IMR-90 (cell line): ENCODE measurements around the gene GPAM. TPM values are rescaled to one million over a fixed set of nuclear protein-coding genes. Genes with fewer than 3 reads are reported as not detected.

Source experiments
- ATAC-seq: fragments of 200-7000 bp; cut with Tn5 transposase; 2 replicates; pipeline ENCODE4 v1.9.1; 2020; ENCODE audit warnings: low read depth, mild to moderate bottlenecking, moderate library complexity
- BruUV-seq: library from RNA; stranded (reverse); fragments of 400-500 nt; replicated peaks from 2 replicates; lab custom pipeline; 2021; lab: Mats Ljungman, UMichigan
- CTCF ChIA-PET: fragments of 300-600 bp; formaldehyde crosslinking; extraction: SDS; loops from one replicate; lab custom pipeline; 2021; ENCODE audit warnings: antibody characterized with exemption; lab: Yijun Ruan, JAX
- POLR2A ChIA-PET: fragments of 300-600 bp; sonication (Branson Sonifier 250); formaldehyde crosslinking; loops from one replicate; lab custom pipeline; 2022; ENCODE audit warnings: antibody characterized with exemption; ENCODE audit not compliant: unreplicated experiment; lab: Charles Lee
- DNase-seq: peaks from one replicate; pipeline ENCODE4 v3.0.0; 2013
- H2AFZ ChIP-seq: replicated peaks from 2 replicates; pipeline ENCODE3; 2013; ENCODE audit warnings: low read length, mild to moderate bottlenecking; ENCODE audit not compliant: poor library complexity
- H2AK5ac ChIP-seq: 2 replicates; pipeline ENCODE4 v1.6.1; 2013; ENCODE audit warnings: low read depth, low read length, inconsistent platforms
- H2AK9ac ChIP-seq: replicated peaks from 2 replicates; pipeline ENCODE3; 2013; ENCODE audit warnings: mild to moderate bottlenecking, low read depth, low read length, moderate library complexity; ENCODE audit not compliant: poor library complexity
- H2BK120ac ChIP-seq: 2 replicates; pipeline ENCODE4 v1.6.1; 2013; ENCODE audit warnings: low read depth, low read length, inconsistent platforms
- H2BK15ac ChIP-seq: 3 replicates; pipeline ENCODE4 v1.6.1; 2013; ENCODE audit warnings: low read depth, low read length, inconsistent platforms
- H2BK20ac ChIP-seq: 2 replicates; pipeline ENCODE4 v1.6.1; 2013; ENCODE audit warnings: low read depth, mild to moderate bottlenecking, inconsistent platforms, low read length, moderate library complexity
- H2BK5ac ChIP-seq: 2 replicates; pipeline ENCODE4 v1.6.1; 2013; ENCODE audit warnings: mild to moderate bottlenecking, low read depth, low read length, inconsistent platforms; ENCODE audit not compliant: poor library complexity, severe bottlenecking
- H3K14ac ChIP-seq: replicated peaks from 2 replicates; pipeline ENCODE4 v1.6.1; 2013; ENCODE audit warnings: low read depth, low read length, inconsistent platforms
- H3K18ac ChIP-seq: 2 replicates; pipeline ENCODE4 v1.6.1; 2013; ENCODE audit warnings: low read depth, low read length, control low read depth
- H3K23ac ChIP-seq: 2 replicates; pipeline ENCODE4 v1.6.1; 2013; ENCODE audit warnings: low read depth, low read length, inconsistent platforms
- H3K27ac ChIP-seq: 2 replicates; pipeline ENCODE4 v1.5.1; 2013; ENCODE audit warnings: mild to moderate bottlenecking, control low read depth, low read length; ENCODE audit not compliant: insufficient read depth
- H3K27me3 ChIP-seq: 2 replicates; pipeline ENCODE4 v1.6.1; 2013; ENCODE audit warnings: low read length; ENCODE audit not compliant: control insufficient read depth, insufficient read depth
- H3K36me3 ChIP-seq: 2 replicates; pipeline ENCODE4 v1.6.1; 2013; ENCODE audit warnings: low read length, mixed read lengths; ENCODE audit not compliant: control insufficient read depth, insufficient read depth
- H3K4ac ChIP-seq: 2 replicates; pipeline ENCODE4 v1.6.1; 2013; ENCODE audit warnings: low read depth, low read length, inconsistent platforms
- H3K4me1 ChIP-seq: 2 replicates; pipeline ENCODE4 v1.6.1; 2013; ENCODE audit warnings: low read length, mixed read lengths; ENCODE audit not compliant: control insufficient read depth, insufficient read depth
- H3K4me2 ChIP-seq: 2 replicates; pipeline ENCODE4 v1.6.1; 2013; ENCODE audit warnings: low read depth, mild to moderate bottlenecking, control low read depth, low read length, moderate library complexity
- H3K4me3 ChIP-seq: 2 replicates; pipeline ENCODE4 v1.5.1; 2013; ENCODE audit warnings: low read depth, mild to moderate bottlenecking, control low read depth, low read length, moderate library complexity; ENCODE audit not compliant: insufficient read depth
- H3K56ac ChIP-seq: 2 replicates; pipeline ENCODE4 v1.6.1; 2013; ENCODE audit warnings: low read length, inconsistent platforms; ENCODE audit not compliant: insufficient read depth; ENCODE audit errors: extremely low read depth
- H3K79me1 ChIP-seq, 2 experiments: 2 replicates each; pipeline ENCODE4 v1.6.1; 2013; ENCODE audit warnings: low read length in 2 of 2, inconsistent platforms in 1 of 2, low read depth in 1 of 2
- H3K9ac ChIP-seq: 2 replicates; pipeline ENCODE4 v1.6.1; 2013; ENCODE audit warnings: low read depth, low read length, control low read depth
- H3K9me1 ChIP-seq: 2 replicates; pipeline ENCODE4 v1.6.1; 2013; ENCODE audit warnings: low read length, inconsistent platforms; ENCODE audit not compliant: insufficient read depth
- H3K9me3 ChIP-seq: 2 replicates; pipeline ENCODE4 v1.6.1; 2013; ENCODE audit warnings: low read length; ENCODE audit not compliant: control insufficient read depth, insufficient read depth
- H4K20me1 ChIP-seq: 2 replicates; pipeline ENCODE4 v1.6.1; 2013; ENCODE audit warnings: low read length, inconsistent platforms; ENCODE audit not compliant: insufficient read depth
- H4K5ac ChIP-seq: 2 replicates; pipeline ENCODE4 v1.6.1; 2013; ENCODE audit warnings: mild to moderate bottlenecking, low read depth, low read length, control low read depth
- H4K8ac ChIP-seq, 2 experiments: 2 replicates each; pipeline ENCODE4 v1.6.1; 2013; ENCODE audit warnings: low read depth in 2 of 2, low read length in 2 of 2, control low read depth in 1 of 2, inconsistent platforms in 1 of 2
- H4K91ac ChIP-seq: 2 replicates; pipeline ENCODE4 v1.6.1; 2013; ENCODE audit warnings: low read depth, low read length, inconsistent platforms; ENCODE audit not compliant: insufficient read depth
- RFX5 ChIP-seq: IDR thresholded peaks from 2 replicates; pipeline ENCODE4 v1.8.0; 2012; ENCODE audit warnings: low read depth, mild to moderate bottlenecking, low read length, moderate library complexity
- WGBS, 2 experiments: methylation state at CpG; one replicate each; pipeline versions ENCODE4 v1.1.5 to v1.1.7; 2013; ENCODE audit warnings: missing lambda C conversion rate in 2 of 2; ENCODE audit not compliant: insufficient read length in 1 of 2; ENCODE audit errors: extremely low coverage in 2 of 2; 5-methylcytosine and 5-hydroxymethylcytosine counted together
- dilution Hi-C: fragments of 300-500 bp; cut with HindIII; formaldehyde crosslinking; loops from one replicate; pipeline ENCODE4 v1.14.3; 2018; ENCODE audit warnings: low sequenced_read_pairs; ENCODE audit not compliant: unreplicated experiment
- in situ Hi-C: fragments of 300-500 bp; cut with MboI; formaldehyde crosslinking; loops from 3 replicates; pipeline ENCODE4 v1.14.3; 2019; ENCODE audit warnings: low sequenced_read_pairs, inconsistent platforms, mixed read lengths
- intact Hi-C: fragments of 100-400 bp; cut with micrococcal nuclease; formaldehyde crosslinking; loops from 2 replicates; pipeline ENCODE4 v1.10.0; 2022
- polyA plus RNA-seq, 3 experiments: library from polyadenylated mRNA; depleted of rRNA; stranded (reverse); fragments of >200 nt; gene quantifications; 2 replicates each; pipeline ENCODE4 v1.2.3, GENCODE V29; 2012; ENCODE audit warnings: low replicate concordance in 1 of 3
- total RNA-seq: library from RNA; depleted of rRNA; stranded (reverse); fragments of >200 nt; gene quantifications from 2 replicates; pipeline ENCODE4 v1.2.3, GENCODE V29; 2012

The GPAM gene
- total and polyA plus RNA-seq, 2 of the 4 experiments (the other 2 are of a cell fraction): 3.5 to 11.5 TPM

DNA sequence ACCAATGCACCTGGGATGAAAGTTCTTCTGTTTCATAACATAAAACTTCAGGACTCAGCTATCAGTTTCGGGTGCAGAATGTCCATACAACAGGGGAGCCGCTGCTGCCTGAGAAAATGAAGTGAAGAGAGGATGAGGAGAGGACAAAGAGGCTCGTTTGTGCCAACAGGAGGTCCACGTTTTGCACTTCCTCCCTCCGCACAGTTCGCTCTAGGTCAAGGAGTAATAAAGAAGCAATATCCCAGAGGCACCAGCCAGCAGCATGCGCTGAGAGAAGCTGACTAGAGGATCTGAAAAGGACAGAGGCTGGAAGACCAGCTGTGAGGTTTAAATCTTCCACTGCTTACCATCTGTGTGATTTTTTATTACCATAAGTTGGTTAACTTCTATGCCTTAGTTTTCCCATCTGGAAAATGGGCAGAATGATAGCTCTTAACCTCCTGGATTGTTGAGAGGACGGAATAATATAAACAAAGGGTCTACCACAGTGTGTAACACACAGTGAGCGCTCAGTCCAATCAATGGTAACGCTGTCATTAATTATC lies 709 bp downstream of the GPAM start:
- Histone ChIP-seq H3K4me3 (peak overlapping the region; percentile 60), H2AFZ (peak overlapping the region; percentile 99), H3K9me1 (no peaks in the 10 kb centered on the region), H3K27ac (no peak overlapping the region), H2BK120ac (no peak overlapping the region), H3K9me3 (no peaks in the 10 kb centered on the region), H4K91ac (no peak overlapping the region), H2AK9ac (peak overlapping the region; percentile 19), H2AK5ac (no peak overlapping the region), H3K23ac (no peak overlapping the region), H2BK5ac (no peak overlapping the region), H3K4me1 (0 out of 2 replicates have a peak, but pooled peaks cover 3% of the 10 kb centered on the region), H3K79me1 (peaks cover 8 to 12% of the 10 kb centered on the region in 2 experiments), H3K56ac (no peak overlapping the region), H3K14ac (peak overlapping the region; percentile 60; the same call in 1 of the 2 replicates), H3K36me3 (no peaks in the 10 kb centered on the region), H3K9ac (peak overlapping the region; percentile 79), H3K4ac (peak overlapping the region; percentile 67; the same call in 1 of the 2 replicates), H2BK20ac (no peak overlapping the region), H2BK15ac (no peak overlapping the region), H4K8ac (peak overlapping the region; percentile 86 to 90), H3K4me2 (peak overlapping the region; percentile 96), H3K18ac (no peak overlapping the region), H4K5ac (peak overlapping the region; percentile 93), H4K20me1 (no peaks in the 10 kb centered on the region), H3K27me3 (no peaks in the 10 kb centered on the region)
- WGBS, 2 experiments: 0% methylated on average over 1 of the region's 10 CpGs; no CpG with 5 or more reads in 1 of the 2 experiments
- in situ Hi-C loops: loop anchor here (5.0 to 10.0 kb wide), 2 partner anchors 124 to 262 kb away; partner anchors contain the start of genes VTI1A and ZDHHC6
- DNase-seq (no peak), ATAC-seq (no peak)
- no peak for TF ChIP-seq RFX5
- ChIA-PET POLR2A (no interaction called here), CTCF (no interaction called here)
- dilution Hi-C loops: no loop called here
- intact Hi-C loops: loop anchor here (1.0 to 10.0 kb wide), 4 partner anchors 125 to 1202 kb away; no protein-coding TSS in a partner anchor
- no TSS peak for BruUV-seq
